K562 (cell line): ENCODE results near the gene ARMH1. TPM values are rescaled to one million over a fixed set of nuclear protein-coding genes. Genes with fewer than 3 reads are reported as not detected.

Experiments
- ATAC-seq: fragments of 200-7000 bp; cut with Tn5 transposase; 3 replicates; pipeline ENCODE4 v1.9.1; 2020; ENCODE audit warnings: moderate library complexity
- BruUV-seq: library from RNA; stranded (reverse); fragments of 400-500 nt; replicated peaks from 2 replicates; lab custom pipeline; 2021; lab: Mats Ljungman, UMichigan
- CTCF ChIA-PET: fragments of 300-600 bp; formaldehyde crosslinking; extraction: SDS; loops from one replicate; lab custom pipeline; 2021; ENCODE audit warnings: low intra/inter-chr PET ratio; lab: Yijun Ruan, JAX
- POLR2A ChIA-PET: fragments of 300-600, 350-650 bp; sonication (Branson Sonifier 250); formaldehyde crosslinking; extraction: SDS; loops from one replicate; lab custom pipeline; 2021; ENCODE audit warnings: antibody characterized with exemption, inconsistent platforms; lab: Yijun Ruan, JAX
- DNase-seq, 4 experiments: peaks; one replicate each; pipeline versions ENCODE4 v3.0.0 to v3.0.0-alpha.2; 2011 to 2018; ENCODE audit warnings: low spot score in 3 of 4, mixed read lengths in 3 of 4; ENCODE audit errors: extremely low read depth in 1 of 4
- FAIRE-seq: peaks from 2 replicates; lab custom pipeline; 2011; peaks lifted over from hg19 to GRCh38; lab: Jason Lieb, UNC
- H2AFZ ChIP-seq: 2 replicates; pipeline ENCODE4 v1.6.0; 2011; ENCODE audit warnings: low read depth, low read length, control low read depth, inconsistent platforms
- H3K27ac ChIP-seq: fragments of 200-600 bp; 3 replicates; pipeline ENCODE4 v1.8.0; 2011; ENCODE audit warnings: low read depth, mild to moderate bottlenecking, control low read depth, inconsistent platforms, low read length, moderate library complexity, mixed read lengths; ENCODE audit errors: extremely low read depth
- H3K27me3 ChIP-seq, 2 experiments: fragments of 300-600 bp in 1 of 2; 2 replicates in 1 of 2; 3 replicates in 1 of 2; pipeline versions ENCODE4 v1.6.0 to v1.8.0; 2011; ENCODE audit warnings: inconsistent platforms in 2 of 2, low read length in 2 of 2, mild to moderate bottlenecking in 1 of 2, mixed read lengths in 1 of 2, moderate library complexity in 1 of 2; ENCODE audit not compliant: control insufficient read depth in 2 of 2, insufficient read depth in 2 of 2
- H3K36me3 ChIP-seq: fragments of 300-600 bp; 3 replicates; pipeline ENCODE4 v1.8.0; 2011; ENCODE audit warnings: mild to moderate bottlenecking, low read length, inconsistent platforms; ENCODE audit not compliant: control insufficient read depth, insufficient read depth
- H3K4me1 ChIP-seq, 2 experiments: fragments of 200-600 bp in 1 of 2; replicated peaks in 1 of 2; 2 replicates in 1 of 2; 3 replicates in 1 of 2; pipeline versions ENCODE4 v1.5.1 to v1.8.0; 2011; ENCODE audit warnings: inconsistent platforms in 2 of 2, low read length in 2 of 2, mild to moderate bottlenecking in 1 of 2, mixed read lengths in 1 of 2, moderate library complexity in 1 of 2; ENCODE audit not compliant: control insufficient read depth in 2 of 2, insufficient read depth in 2 of 2
- H3K4me2 ChIP-seq: 2 replicates; pipeline ENCODE4 v1.6.1; 2011; ENCODE audit warnings: low read length, control low read depth, inconsistent platforms, mixed read lengths; ENCODE audit not compliant: insufficient read depth
- H3K4me3 ChIP-seq: fragments of 200-600 bp; sonication (generic), shearing (Covaris generic); 2 replicates; pipeline ENCODE4 v1.5.1; 2016; ENCODE audit warnings: control low read depth, inconsistent platforms
- H3K79me2 ChIP-seq: fragments of 200-600 bp; 3 replicates; pipeline ENCODE4 v1.8.0; 2011; ENCODE audit warnings: low read length, inconsistent platforms; ENCODE audit not compliant: control insufficient read depth, insufficient read depth
- H3K9ac ChIP-seq, 2 experiments: 2 replicates each; pipeline versions ENCODE4 v1.6.0 to v1.6.1; 2011; ENCODE audit warnings: low read depth in 2 of 2, low read length in 2 of 2, control low read depth in 1 of 2, inconsistent platforms in 1 of 2, mild to moderate bottlenecking in 1 of 2, mixed read lengths in 1 of 2; ENCODE audit not compliant: insufficient read depth in 1 of 2
- H3K9me1 ChIP-seq: one replicate; pipeline ENCODE4 v1.6.0; 2011; ENCODE audit warnings: inconsistent platforms, mild to moderate bottlenecking, low read length, moderate library complexity; ENCODE audit not compliant: control insufficient read depth, insufficient read depth
- H3K9me3 ChIP-seq: replicated peaks from 2 replicates; pipeline ENCODE4 v1.5.1; 2011; ENCODE audit warnings: low read depth, low read length, inconsistent platforms; ENCODE audit not compliant: control insufficient read depth, insufficient read depth
- H4K20me1 ChIP-seq: replicated peaks from 2 replicates; pipeline ENCODE4 v1.6.1; 2011; ENCODE audit warnings: low read length, inconsistent platforms, mixed read lengths; ENCODE audit not compliant: control insufficient read depth, insufficient read depth
- ARID1B ChIP-seq: fragments of 450-650 bp; IDR thresholded peaks from 2 replicates; pipeline ENCODE4 v1.6.1; 2016; ENCODE audit warnings: antibody characterized with exemption, mild to moderate bottlenecking, inconsistent platforms
- BCLAF1 ChIP-seq, 2 experiments: fragments of 450-650 bp in 1 of 2; IDR thresholded peaks; 2 replicates each; pipeline ENCODE4 v1.6.1; 2011 to 2017; ENCODE audit warnings: low read depth in 2 of 2, antibody characterized with exemption in 1 of 2, borderline replicate concordance in 1 of 2, low read length in 1 of 2, mild to moderate bottlenecking in 1 of 2, mixed read lengths in 1 of 2; ENCODE audit not compliant: control insufficient read depth in 1 of 2
- DPF2 ChIP-seq: fragments of 450-650 bp; IDR thresholded peaks from 2 replicates; pipeline ENCODE4 v1.6.1; 2016
- HNRNPUL1 ChIP-seq: fragments of 200-400 bp; formaldehyde crosslinking; IDR thresholded peaks from 2 replicates; pipeline ENCODE4 v1.6.1; 2017; ENCODE audit warnings: low read length
- JUND ChIP-seq, 2 experiments: IDR thresholded peaks; 2 replicates in 1 of 2; 3 replicates in 1 of 2; pipeline ENCODE4 v1.6.1; 2011; ENCODE audit warnings: borderline replicate concordance in 2 of 2, low read depth in 2 of 2, low read length in 2 of 2, improper control_type of control experiment in 1 of 2, missing biosample characterization in 1 of 2, missing genetic modification characterization in 1 of 2, missing genetic modification reagents in 1 of 2
- ZSCAN32 ChIP-seq: fragments of 450-650 bp; formaldehyde crosslinking; IDR thresholded peaks from 2 replicates; pipeline ENCODE4 v1.4.0; 2020; ENCODE audit warnings: mild to moderate bottlenecking, moderate library complexity
- WGBS: fragments of 100-300 bp; shearing (Covaris generic); methylation state at CpG from one replicate; pipeline ENCODE4 v1.1.6; 2016; ENCODE audit warnings: low coverage, mixed read lengths; ENCODE audit not compliant: insufficient coverage; ENCODE audit errors: missing lambda C conversion rate; 5-methylcytosine and 5-hydroxymethylcytosine counted together
- in situ Hi-C: fragments of 300-500 bp; cut with MboI; formaldehyde crosslinking; loops from 4 replicates; pipeline ENCODE4 v1.15.0; 2018; ENCODE audit warnings: inconsistent platforms, mixed read lengths
- intact Hi-C: fragments of 100-400 bp; cut with micrococcal nuclease; formaldehyde crosslinking; loops from 2 replicates; pipeline ENCODE4 v1.14.2; 2022
- polyA plus RNA-seq, 8 experiments: library from polyadenylated mRNA; depleted of rRNA in 4 of 8; stranded (reverse) in 5 of 8; unstranded in 3 of 8; fragments of >200 nt; fragmentation: Nextera tagmentation in 2 of 8; fragmentation: Illumina TruSeq in 1 of 8; extraction: Ambion mirVana in 2 of 8; extraction: Trizol in 1 of 8; gene quantifications; 2 replicates each; pipeline versions ENCODE4 v1.2.1 to v1.2.3, GENCODE V29; 2011 to 2014; ENCODE audit warnings: inconsistent platforms in 1 of 8, missing spikeins in 1 of 8
- total RNA-seq, 7 experiments: library from RNA; depleted of rRNA in 6 of 7; stranded (reverse); fragments of >200 nt in 6 of 7; fragmentation: Illumina TruSeq in 2 of 7; extraction: Trizol in 2 of 7; gene quantifications; 2 replicates each; pipeline versions ENCODE4 v1.2.1 to v1.2.3, GENCODE V29; 2011 to 2021; ENCODE audit warnings: low replicate concordance in 1 of 7

ARMH1 gene
- total and polyA plus RNA-seq, 9 of the 15 experiments (the other 6 are each of a cell fraction or from before 2014, with no cell fraction given): 0.41 TPM; not detected in 8

- no peak overlapping the region for H3K4me2 ChIP-seq
- 98% methylated on average over 13 of the region's 13 CpGs for WGBS
- H3K27ac ChIP-seq: no peak overlapping the region
- in situ Hi-C loops (loop anchor here (5.0 kb wide), 2 partner anchors 42 to 277 kb away; no protein-coding TSS in a partner anchor), intact Hi-C loops (loop anchor here (10.0 kb wide), 1 partner anchor 435 kb away; the partner anchor contains the start of gene DMAP1)
- DNase-seq (no peak), FAIRE-seq (no peak), ATAC-seq (no peak)
- peaks cover 6% of the 10 kb centered on the region for H4K20me1 ChIP-seq
- BruUV-seq: no TSS peak
- no peaks in the 10 kb centered on the region for H3K9me3 ChIP-seq
- H3K36me3 ChIP-seq: peaks cover 66% of the 10 kb centered on the region; the same call in 2 of the 3 replicates
- no peaks in the 10 kb centered on the region for H3K9me1 ChIP-seq
- no peaks in the 10 kb centered on the region for H3K27me3 ChIP-seq
- TF ChIP-seq BCLAF1 (IDR thresholded peaks at IDR 0.05; ENCODE audit: borderline replicate concordance in 1 of 2, control insufficient read depth in 1 of 2, low read depth in 2 of 2, low read length in 1 of 2) (no peak), ZSCAN32 (CRISPR knock-in tag) (no peak), HNRNPUL1 (no peak), ARID1B (no peak), DPF2 (no peak), JUND (IDR thresholded peaks at IDR 0.05; ENCODE audit: borderline replicate concordance, low read depth, low read length) (no peak), JUND (tag; IDR thresholded peaks at IDR 0.05; ENCODE audit: borderline replicate concordance, low read depth, low read length) (no peak)
- H2AFZ ChIP-seq: no peak overlapping the region
- H3K79me2 ChIP-seq: no peaks in the 10 kb centered on the region
- no peak overlapping the region for H3K9ac ChIP-seq
- POLR2A ChIA-PET: interaction anchor here (17.6 kb wide), 1 partner anchor 16 kb away, joined by 328 read pairs; no protein-coding TSS in a partner anchor
- CTCF ChIA-PET: interaction anchor here (4.3 kb wide), 1 partner anchor 40 kb away, joined by 62 read pairs; no protein-coding TSS in a partner anchor
- H3K4me1 ChIP-seq: peaks cover 0 to 20% of the 10 kb centered on the region in 2 experiments; a peak in 2 of 5 replicates
- H3K4me3 ChIP-seq: no peak overlapping the region
These were observed 24.7 kb upstream of the ARMH1 start for GRCh38 chr1:44649788-44650158.
